NT2/D1 (cell line): ENCODE data around the gene GADL1.

Source experiments
- DNase-seq: peaks from one replicate; pipeline ENCODE4 v3.0.0-alpha.2; 2011; ENCODE audit warnings: low read depth, low spot score
- H3K27me3 ChIP-seq: 2 replicates; pipeline ENCODE4 v1.6.0; 2011; ENCODE audit warnings: mild to moderate bottlenecking; ENCODE audit not compliant: insufficient read length, insufficient read depth
- H3K36me3 ChIP-seq: 2 replicates; pipeline ENCODE4 v1.6.1; 2011; ENCODE audit warnings: mild to moderate bottlenecking, low read length, mixed read lengths; ENCODE audit not compliant: insufficient read depth, insufficient read length
- H3K4me1 ChIP-seq: 2 replicates; pipeline ENCODE4 v1.5.1; 2011; ENCODE audit not compliant: insufficient read depth, insufficient read length
- H3K4me3 ChIP-seq: 2 replicates; pipeline ENCODE4 v1.5.1; 2011; ENCODE audit warnings: low read depth; ENCODE audit not compliant: insufficient read length
- H3K9ac ChIP-seq: 2 replicates; pipeline ENCODE4 v1.6.0; 2011; ENCODE audit warnings: low read depth; ENCODE audit not compliant: insufficient read length
- H3K9me3 ChIP-seq: 2 replicates; pipeline ENCODE4 v1.5.1; 2011; ENCODE audit warnings: mild to moderate bottlenecking, low read length; ENCODE audit not compliant: insufficient read depth
- SUZ12 ChIP-seq: IDR thresholded peaks from 2 replicates; pipeline ENCODE4 v1.6.1; 2011; ENCODE audit not compliant: insufficient read length, insufficient read depth; ENCODE audit errors: extremely low read depth
- YY1 ChIP-seq: IDR thresholded peaks from 2 replicates; pipeline ENCODE4 v1.6.1; 2011; ENCODE audit not compliant: insufficient read length, insufficient read depth
- ZNF274 ChIP-seq: IDR thresholded peaks from 2 replicates; pipeline ENCODE4 v1.6.1; 2011; ENCODE audit warnings: mild to moderate bottlenecking, low read depth, low read length

GADL1 gene

DNA sequence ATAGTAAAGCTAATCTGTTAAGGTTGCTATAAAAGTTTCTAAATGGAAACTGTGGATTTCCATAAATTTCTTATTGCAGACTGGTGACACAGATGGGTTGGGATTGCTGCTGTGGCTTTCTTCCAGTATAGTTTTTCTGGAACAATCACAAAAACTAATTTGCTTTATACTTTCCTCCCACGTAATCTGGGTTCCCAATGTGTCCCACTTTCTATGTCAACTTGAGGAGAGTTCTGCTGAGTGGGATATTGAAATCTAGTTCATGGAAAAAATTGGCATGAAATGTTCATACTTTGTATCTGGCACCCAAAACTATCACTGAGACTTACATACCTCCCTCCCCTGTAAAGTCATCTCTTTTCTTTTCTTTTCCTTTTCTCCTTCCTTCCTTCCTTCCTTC lies 161.3 kb downstream of the GADL1 start:
- Histone ChIP-seq H3K4me1 (no peaks in the 10 kb centered on the region), H3K36me3 (no peaks in the 10 kb centered on the region), H3K4me3 (no peak overlapping the region), H3K9me3 (no peaks in the 10 kb centered on the region), H3K9ac (no peak overlapping the region), H3K27me3 (no peaks in the 10 kb centered on the region)
- TF ChIP-seq ZNF274 (no peak), SUZ12 (no peak), YY1 (no peak)
- DNase-seq = no peak

DNA sequence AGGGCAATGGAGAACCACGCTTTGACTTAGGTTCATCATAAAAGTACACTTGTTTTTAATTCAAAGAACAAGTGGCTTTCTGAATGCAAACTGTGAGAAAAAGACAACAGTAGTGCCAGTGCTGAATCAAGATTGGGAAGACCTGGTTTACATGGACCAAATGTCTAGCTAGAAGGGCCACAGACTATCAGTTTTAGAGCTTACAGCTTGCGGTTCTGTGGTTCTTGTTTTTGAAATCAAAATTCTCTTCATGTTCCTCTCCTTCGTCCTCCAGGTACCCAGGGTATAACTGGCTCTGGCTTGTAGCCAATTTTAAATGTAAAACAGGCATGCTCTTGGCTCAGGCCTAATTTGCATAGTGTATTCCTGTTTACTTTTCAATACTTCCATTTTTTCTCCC lies 163.5 kb downstream of the GADL1 start:
- Histone ChIP-seq H3K36me3 (no peaks in the 10 kb centered on the region), H3K27me3 (no peaks in the 10 kb centered on the region), H3K9ac (no peak overlapping the region), H3K4me1 (no peaks in the 10 kb centered on the region), H3K9me3 (no peaks in the 10 kb centered on the region), H3K4me3 (no peak overlapping the region)
- TF ChIP-seq SUZ12 (no peak), YY1 (no peak), ZNF274 (no peak)
- DNase-seq = no peak

GRCh38 chr3:30729936-30730335 lies 164.5 kb downstream of the GADL1 start:
- no peak for DNase-seq
- Histone ChIP-seq H3K4me3 (no peak overlapping the region), H3K4me1 (no peaks in the 10 kb centered on the region), H3K36me3 (no peaks in the 10 kb centered on the region), H3K9ac (no peak overlapping the region), H3K27me3 (no peaks in the 10 kb centered on the region), H3K9me3 (no peaks in the 10 kb centered on the region)
- TF ChIP-seq ZNF274 = no peak
- no peak for TF ChIP-seq SUZ12
- no peak for TF ChIP-seq YY1

- Histone ChIP-seq H3K4me1 (no peaks in the 10 kb centered on the region), H3K4me3 (no peak overlapping the region), H3K36me3 (no peaks in the 10 kb centered on the region), H3K9me3 (no peaks in the 10 kb centered on the region), H3K9ac (no peak overlapping the region), H3K27me3 (no peaks in the 10 kb centered on the region)
- TF ChIP-seq ZNF274 = no peak
- no peak for TF ChIP-seq YY1
- TF ChIP-seq SUZ12 = no peak
- DNase-seq = no peak
Observed at GRCh38 chr3:30729512-30729911, 164.9 kb downstream of the GADL1 start.

GRCh38 chr3:30728143-30728542 lies 166.3 kb downstream of the GADL1 start:
- Histone ChIP-seq H3K27me3 (no peaks in the 10 kb centered on the region), H3K4me1 (no peaks in the 10 kb centered on the region), H3K9me3 (no peaks in the 10 kb centered on the region), H3K4me3 (no peak overlapping the region), H3K9ac (no peak overlapping the region), H3K36me3 (no peaks in the 10 kb centered on the region)
- no peak for DNase-seq
- TF ChIP-seq SUZ12 = no peak
- TF ChIP-seq YY1 = no peak
- TF ChIP-seq ZNF274 = no peak

DNA sequence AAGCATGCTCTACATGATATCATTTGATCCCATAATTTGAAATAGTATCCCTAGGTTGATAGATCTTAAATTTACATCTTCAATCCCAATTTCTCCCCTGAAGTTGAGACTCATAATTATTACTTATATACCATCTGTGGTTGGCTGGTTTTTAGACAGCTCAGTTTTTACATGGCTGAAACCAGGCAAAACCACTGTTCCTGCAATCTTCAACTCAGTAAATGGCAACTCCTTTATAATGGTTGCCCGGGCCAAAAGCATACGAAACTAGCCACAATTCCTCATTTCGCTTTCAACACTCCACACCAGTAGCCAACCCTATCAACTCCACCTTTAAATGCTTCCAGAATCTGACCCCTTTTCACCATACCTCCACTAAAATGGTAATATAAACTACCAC lies 169.6 kb downstream of the GADL1 start:
- no peaks in the 10 kb centered on the region for H3K9me3 ChIP-seq
- H3K4me3 ChIP-seq = no peak overlapping the region
- H3K36me3 ChIP-seq = no peaks in the 10 kb centered on the region
- no peak for DNase-seq
- H3K9ac ChIP-seq = no peak overlapping the region
- no peaks in the 10 kb centered on the region for H3K27me3 ChIP-seq
- no peaks in the 10 kb centered on the region for H3K4me1 ChIP-seq
- no peak for TF ChIP-seq ZNF274
- TF ChIP-seq YY1 = no peak
- no peak for TF ChIP-seq SUZ12

DNA sequence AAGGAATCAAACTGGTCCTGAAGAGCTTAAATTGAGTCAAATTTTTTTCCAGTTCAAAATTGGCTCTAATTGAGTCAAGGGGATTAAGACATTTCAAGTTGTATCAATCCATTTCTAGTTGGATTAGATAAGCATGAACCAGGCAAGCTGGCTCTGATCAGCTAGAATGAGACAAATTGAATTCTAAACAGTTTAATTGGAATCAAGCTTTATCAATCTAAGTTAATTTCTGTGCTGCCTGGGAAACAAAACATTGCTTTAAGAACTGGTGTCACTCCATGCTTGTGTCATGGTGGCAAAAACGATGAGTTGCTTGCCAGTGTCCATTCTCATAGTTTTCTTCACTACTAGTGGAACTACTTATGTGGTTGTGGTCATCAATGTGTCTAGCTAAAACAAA lies 171.2 kb downstream of the GADL1 start:
- TF ChIP-seq ZNF274 (no peak), SUZ12 (no peak), YY1 (no peak)
- Histone ChIP-seq H3K9ac (no peak overlapping the region), H3K36me3 (no peaks in the 10 kb centered on the region), H3K4me3 (no peak overlapping the region), H3K9me3 (no peaks in the 10 kb centered on the region), H3K4me1 (no peaks in the 10 kb centered on the region), H3K27me3 (no peaks in the 10 kb centered on the region)
- no peak for DNase-seq

DNA sequence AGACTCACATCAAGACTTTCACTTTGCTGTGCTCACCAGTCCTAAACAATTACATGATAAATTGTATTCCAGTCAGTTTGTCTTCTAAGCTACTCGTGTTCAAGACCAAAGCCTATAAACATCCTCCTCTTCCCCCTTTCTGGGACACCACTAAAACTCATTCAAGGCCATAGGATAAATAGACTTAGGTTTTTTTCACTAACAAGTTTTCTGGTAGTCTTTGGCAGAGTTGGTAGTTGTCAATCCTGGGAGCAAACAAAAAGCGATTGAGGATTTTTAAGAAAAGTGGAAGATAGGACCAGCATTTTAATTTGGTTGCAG lies 173.2 kb downstream of the GADL1 start:
- TF ChIP-seq YY1 (no peak), ZNF274 (no peak), SUZ12 (no peak)
- no peaks in the 10 kb centered on the region for H3K9me3 ChIP-seq
- no peaks in the 10 kb centered on the region for H3K4me1 ChIP-seq
- no peaks in the 10 kb centered on the region for H3K27me3 ChIP-seq
- no peak overlapping the region for H3K4me3 ChIP-seq
- H3K36me3 ChIP-seq = no peaks in the 10 kb centered on the region
- no peak overlapping the region for H3K9ac ChIP-seq
- no peak for DNase-seq
